Esophagus muscularis mucosa (tissue), 3 donors: ENCODE measurements around the gene COPZ1.

ENCODE experiments used
- CTCF ChIP-seq, 3 experiments: fragments of 200-600 bp in 2 of 3; fragments of 450-650 bp in 1 of 3; sonication (generic) in 2 of 3; IDR thresholded peaks; one replicate each; pipeline ENCODE4 v1.5.1; 2017 to 2019; ENCODE audit warnings: antibody characterized with exemption in 3 of 3, mild to moderate bottlenecking in 2 of 3, moderate library complexity in 1 of 3
- POLR2AphosphoS5 ChIP-seq, 2 donors: sonication (generic); formaldehyde crosslinking; IDR thresholded peaks; one replicate each; pipeline ENCODE4 v1.6.1; 2017; ENCODE audit warnings: antibody characterized with exemption in 2 of 2

GRCh38 chr12:54337280-54337842, 12.4 kb downstream of the COPZ1 start:
- peak in 2 of 3 experiments; percentile 38 to 46 for TF ChIP-seq CTCF (IDR thresholded peaks at IDR 0.05)
- TF ChIP-seq POLR2AphosphoS5 (IDR thresholded peaks at IDR 0.05): no peak
